Lung (tissue), 12 donors: ENCODE data around the gene ACVR2A. TPM values are rescaled to one million over a fixed set of nuclear protein-coding genes. Genes with fewer than 3 reads are reported as not detected.
A peak's percentile ranks its signal among the peaks of the same experiment; 100 is the strongest.

Source experiments
- ATAC-seq: fragments of 200-7000 bp; cut with Tn5 transposase; one replicate; pipeline ENCODE4 v1.9.1; 2020; ENCODE audit warnings: moderate number of reproducible peaks; ENCODE audit not compliant: insufficient read depth, low FRiP score
- DNase-seq, 3 donors: peaks; one replicate each; pipeline ENCODE4 v3.0.0-alpha.2; 2013 to 2017
- H3K27ac ChIP-seq, 2 donors: one replicate each; pipeline ENCODE4 v1.5.1; 2013; ENCODE audit warnings: mild to moderate bottlenecking in 2 of 2, moderate library complexity in 2 of 2, control low read depth in 1 of 2, inconsistent platforms in 1 of 2, low read depth in 1 of 2, low read length in 1 of 2
- H3K27me3 ChIP-seq, 3 donors: one replicate each; pipeline ENCODE4 v1.5.1; 2013; ENCODE audit warnings: low read length in 2 of 3; ENCODE audit not compliant: control insufficient read depth in 3 of 3, insufficient read depth in 3 of 3
- H3K36me3 ChIP-seq, 4 donors: one replicate each; pipeline ENCODE4 v1.5.1; 2013; ENCODE audit warnings: low read length in 4 of 4, mild to moderate bottlenecking in 1 of 4, moderate library complexity in 1 of 4; ENCODE audit not compliant: control insufficient read depth in 4 of 4, insufficient read depth in 4 of 4
- H3K4me1 ChIP-seq, 5 donors: one replicate each; pipeline ENCODE4 v1.5.1; 2013; ENCODE audit warnings: low read length in 5 of 5, mild to moderate bottlenecking in 2 of 5, moderate library complexity in 1 of 5; ENCODE audit not compliant: control insufficient read depth in 5 of 5, insufficient read depth in 5 of 5
- H3K4me3 ChIP-seq: one replicate; pipeline ENCODE4 v1.5.1; 2013; ENCODE audit warnings: mild to moderate bottlenecking, control low read depth, moderate library complexity
- H3K9ac ChIP-seq, 2 donors: one replicate each; pipeline ENCODE4 v1.5.1; 2013; ENCODE audit warnings: low read length in 2 of 2, control low read depth in 1 of 2; ENCODE audit not compliant: insufficient read depth in 1 of 2
- H3K9me3 ChIP-seq, 4 donors: one replicate each; pipeline ENCODE4 v1.5.1; 2013; ENCODE audit warnings: low read length in 3 of 4, mild to moderate bottlenecking in 1 of 4, moderate library complexity in 1 of 4; ENCODE audit not compliant: control insufficient read depth in 4 of 4, insufficient read depth in 3 of 4
- CTCF ChIP-seq: IDR thresholded peaks from 2 replicates; pipeline ENCODE4 v1.5.1; 2012; ENCODE audit warnings: mild to moderate bottlenecking; ENCODE audit errors: control extremely low read depth, extremely low read depth
- whole genome bisulfite sequencing, 2 donors: extraction: QIAGEN DNeasy Blood & Tissue Kit; methylation state at CpG; one replicate each; pipeline ENCODE4 v1.1.7; 2013; 5-methylcytosine and 5-hydroxymethylcytosine counted together
- polyA plus RNA-seq, 2 donors: library from polyadenylated mRNA; stranded (reverse); fragments of 200-250 nt; gene quantifications; one replicate each; pipeline ENCODE4 v1.2.1, GENCODE V29; 2013
- total RNA-seq, 2 donors: library from RNA; depleted of rRNA in 1 of 2; stranded (reverse); fragments of >200 nt in 1 of 2; gene quantifications; one replicate each; pipeline ENCODE4 v1.2.1, GENCODE V29; 2014 to 2021
- donor health status: control.
- donor health status: control.
- donor health status: Bipolar disorder and iron deficiency.
- donor health status: healthy.
- donor health status: DM: yes; HTN: yes; CAD: no.

Gene ACVR2A
- total and polyA plus RNA-seq, 4 donors, result 4.0 to 56.5 (median 10.9) TPM

- DNase-seq (no peak), ATAC-seq (no peak)
- Histone ChIP-seq H3K4me3 (no peak overlapping the region), H3K9me3 (peaks cover 0 to 2% (median 0%) of the 10 kb centered on the region in 4 donors), H3K27me3 (peaks cover 0 to 3% (median 0%) of the 10 kb centered on the region in 3 donors), H3K36me3 (no peaks in the 10 kb centered on the region), H3K9ac (no peak overlapping the region), H3K4me1 (no peaks in the 10 kb centered on the region), H3K27ac (no peak overlapping the region)
- 89 to 91% methylated on average over 2 of the region's 2 CpGs for WGBS, 2 donors
- no peak for TF ChIP-seq CTCF
Measured at GRCh38 chr2:147836099-147836498, 8.7 kb upstream of the ACVR2A start.

GRCh38 chr2:147843391-147843863 lies 1.4 kb upstream of the ACVR2A start:
- WGBS, 2 donors, result 2 to 3% methylated on average over 18 of the region's 18 CpGs
- peaks cover 0 to 3% (median 0%) of the 10 kb centered on the region in 3 donors for H3K27me3 ChIP-seq
- no peak for ATAC-seq

GRCh38 chr2:147843864-147844696 lies 749 bp upstream of the ACVR2A start:
- H3K36me3 ChIP-seq, result no peaks in the 10 kb centered on the region
- peaks cover 0 to 17% (median 9%) of the 10 kb centered on the region in 5 donors for H3K4me1 ChIP-seq
- H3K27ac ChIP-seq, result peak overlapping the region; percentile 97 to 98
- peak overlapping the region; percentile 79 to 95 for H3K9ac ChIP-seq
- TF ChIP-seq CTCF, result no peak
- 0 to 1% methylated on average over 81 to 113 of the region's 113 CpGs for WGBS, 2 donors
- H3K4me3 ChIP-seq, result peak overlapping the region; percentile 91
- H3K9me3 ChIP-seq, result no peaks in the 10 kb centered on the region
- peaks cover 0 to 3% (median 0%) of the 10 kb centered on the region in 3 donors for H3K27me3 ChIP-seq
- DNase-seq (peak; percentile 93 to 96 (median 95)), ATAC-seq (peak; percentile 92)

More at GRCh38 chr2:147843391-147843863, 1.4 kb upstream of the ACVR2A start:
- no peak for TF ChIP-seq CTCF
- Histone ChIP-seq H3K27ac (peak overlapping the region; percentile 97 to 98), H3K9ac (peak overlapping the region; percentile 79 to 95), H3K4me1 (peaks cover 0 to 17% (median 9%) of the 10 kb centered on the region in 5 donors), H3K36me3 (no peaks in the 10 kb centered on the region), H3K4me3 (peak overlapping the region; percentile 91), H3K9me3 (no peaks in the 10 kb centered on the region)
- no peak for DNase-seq
